ENCODE measurements around the gene UGT1A10.
"Not testable (repeated sequence)": the region's sequence is repeated elsewhere in the genome, so short reads cannot be mapped to it uniquely, and the experiment has no call there.

Gene UGT1A10

GRCh38 chr2:233746475-233747282 is 110.4 kb downstream of the UGT1A10 start:
- no peak for DNase-seq

- no peak for DNase-seq
Observed at GRCh38 chr2:233747283-233747544, 111.0 kb downstream of the UGT1A10 start.

GRCh38 chr2:233750689-233751088 is 114.4 kb downstream of the UGT1A10 start:
- DNase-seq, result not testable (repeated sequence)

GRCh38 chr2:233751212-233752009 is 115.2 kb downstream of the UGT1A10 start:
- not testable (repeated sequence) for DNase-seq

GRCh38 chr2:233754872-233755611 is 118.8 kb downstream of the UGT1A10 start:
- no peak for DNase-seq

- DNase-seq, result no peak
Observed at GRCh38 chr2:233756429-233757081, 120.3 kb downstream of the UGT1A10 start.

- no peak for DNase-seq
Observed at GRCh38 chr2:233758141-233758540, 121.9 kb downstream of the UGT1A10 start.

- DNase-seq, result no peak
Observed at GRCh38 chr2:233758849-233759248, 122.6 kb downstream of the UGT1A10 start.

GRCh38 chr2:233760043-233760442 is 123.8 kb downstream of the UGT1A10 start, which contains the start of gene UGT1A1:
Gene UGT1A1, plus strand, starts transcription at chr2:233760270. Its CDS starts 18 bp downstream, at chr2:233760288.
- no peak for DNase-seq

- no peak for DNase-seq
Observed at GRCh38 chr2:233761040-233761769, 125.0 kb downstream of the UGT1A10 start.

- DNase-seq, result no peak
Observed at GRCh38 chr2:233764264-233764663, 128.0 kb downstream of the UGT1A10 start.

- no peak for DNase-seq
Observed at GRCh38 chr2:233764761-233765160, 128.5 kb downstream of the UGT1A10 start.

- no peak for DNase-seq
Observed at GRCh38 chr2:233766416-233766815, 130.2 kb downstream of the UGT1A10 start.

GRCh38 chr2:233768076-233768475 is 131.8 kb downstream of the UGT1A10 start:
- no peak for DNase-seq

GRCh38 chr2:233769260-233769659 is 133.0 kb downstream of the UGT1A10 start:
- DNase-seq, result no peak

GRCh38 chr2:233772153-233772552 is 135.9 kb downstream of the UGT1A10 start:
- DNase-seq, result no peak

- DNase-seq, result no peak
Observed at GRCh38 chr2:233772583-233772982, 136.3 kb downstream of the UGT1A10 start.

GRCh38 chr2:233773854-233774253 is 137.6 kb downstream of the UGT1A10 start:
- no peak for DNase-seq

- no peak for DNase-seq
Observed at GRCh38 chr2:233775414-233775813, 139.2 kb downstream of the UGT1A10 start.

- no peak for DNase-seq
Observed at GRCh38 chr2:233778030-233778429, 141.8 kb downstream of the UGT1A10 start, which contains the start of gene MROH2A. Gene MROH2A, plus strand, starts transcription at chr2:233778330. Its CDS starts 1,029 bp downstream, at chr2:233779359.

- no peak for DNase-seq
Observed at GRCh38 chr2:233779722-233780121, 143.5 kb downstream of the UGT1A10 start.

GRCh38 chr2:233780771-233781170 is 144.5 kb downstream of the UGT1A10 start:
- DNase-seq, result no peak
